ENCODE data around the gene KIF25.

DNA sequence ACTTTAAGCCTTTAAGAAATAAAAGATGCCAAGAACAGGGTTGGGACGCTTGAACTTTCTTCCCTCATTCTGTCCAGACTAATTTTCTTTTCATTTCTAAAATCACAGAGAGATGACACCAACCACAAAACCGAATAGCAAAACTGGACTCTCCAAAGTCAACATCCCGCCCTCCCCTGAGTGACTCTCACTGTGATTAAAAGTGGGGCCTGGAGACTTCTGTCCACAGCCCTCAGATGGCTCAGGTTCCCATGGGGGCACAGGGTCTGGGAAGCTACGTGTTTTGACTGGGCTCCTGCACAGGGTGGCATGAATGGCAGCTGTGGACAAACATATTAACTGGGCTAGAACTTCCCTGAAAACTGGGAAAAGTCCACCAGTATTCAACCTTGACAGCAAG is 75.3 kb downstream of the KIF25 start:
- TF ChIP-seq, protein P1, sequence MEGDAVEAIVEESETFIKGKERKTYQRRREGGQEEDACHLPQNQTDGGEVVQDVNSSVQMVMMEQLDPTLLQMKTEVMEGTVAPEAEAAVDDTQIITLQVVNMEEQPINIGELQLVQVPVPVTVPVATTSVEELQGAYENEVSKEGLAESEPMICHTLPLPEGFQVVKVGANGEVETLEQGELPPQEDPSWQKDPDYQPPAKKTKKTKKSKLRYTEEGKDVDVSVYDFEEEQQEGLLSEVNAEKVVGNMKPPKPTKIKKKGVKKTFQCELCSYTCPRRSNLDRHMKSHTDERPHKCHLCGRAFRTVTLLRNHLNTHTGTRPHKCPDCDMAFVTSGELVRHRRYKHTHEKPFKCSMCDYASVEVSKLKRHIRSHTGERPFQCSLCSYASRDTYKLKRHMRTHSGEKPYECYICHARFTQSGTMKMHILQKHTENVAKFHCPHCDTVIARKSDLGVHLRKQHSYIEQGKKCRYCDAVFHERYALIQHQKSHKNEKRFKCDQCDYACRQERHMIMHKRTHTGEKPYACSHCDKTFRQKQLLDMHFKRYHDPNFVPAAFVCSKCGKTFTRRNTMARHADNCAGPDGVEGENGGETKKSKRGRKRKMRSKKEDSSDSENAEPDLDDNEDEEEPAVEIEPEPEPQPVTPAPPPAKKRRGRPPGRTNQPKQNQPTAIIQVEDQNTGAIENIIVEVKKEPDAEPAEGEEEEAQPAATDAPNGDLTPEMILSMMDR (IDR thresholded peaks at IDR 0.05), result no peak
- no peak for TF ChIP-seq POLR2A (IDR thresholded peaks at IDR 0.05)

Data from uterus (tissue), 2 donors.